WTC11 (cell line): ENCODE data around the gene ZNF579. TPM values are rescaled to one million over a fixed set of nuclear protein-coding genes. Genes with fewer than 3 reads are reported as not detected.
"Not testable (repeated sequence)": the region's sequence is repeated elsewhere in the genome, so short reads cannot be mapped to it uniquely, and the experiment has no call there.

ENCODE experiments used
- ATAC-seq: fragments of 200-7000 bp; cut with Tn5 transposase; 2 replicates; pipeline ENCODE4 v1.10.0; 2021; ENCODE audit warnings: mild to moderate bottlenecking, moderate library complexity
- CTCF ChIA-PET: fragments of 300-600 bp; sonication (Branson Sonifier 250); formaldehyde crosslinking; loops from one replicate; lab custom pipeline; 2021; ENCODE audit warnings: antibody characterized with exemption; lab: Charles Lee
- POLR2A ChIA-PET: fragments of 350-600 bp; sonication (Branson Sonifier 250); formaldehyde crosslinking; loops from one replicate; lab custom pipeline; 2021; ENCODE audit warnings: antibody characterized with exemption; lab: Charles Lee
- DNase-seq: peaks from one replicate; pipeline ENCODE4 v3.0.0; 2021; ENCODE audit warnings: low spot score
- H3K27ac Mint-ChIP-seq: 2 replicates; pipeline ENCODE4 v1.8.0; 2021; ENCODE audit warnings: mixed read lengths
- H3K27me3 Mint-ChIP-seq: 2 replicates; pipeline ENCODE4 v1.8.0; 2021; ENCODE audit warnings: low read depth, mild to moderate bottlenecking, moderate library complexity, mixed read lengths
- H3K36me3 Mint-ChIP-seq: 2 replicates; pipeline ENCODE4 v1.8.0; 2021; ENCODE audit warnings: mixed read lengths
- H3K4me1 Mint-ChIP-seq: 2 replicates; pipeline ENCODE4 v1.8.0; 2022; ENCODE audit warnings: mixed read lengths
- H3K4me3 Mint-ChIP-seq: 2 replicates; pipeline ENCODE4 v1.8.0; 2021; ENCODE audit warnings: mild to moderate bottlenecking, moderate library complexity, mixed read lengths
- H3K9me3 Mint-ChIP-seq: 2 replicates; pipeline ENCODE4 v1.8.0; 2021; ENCODE audit warnings: mixed read lengths
- E2F5 ChIP-seq: sonication (generic); formaldehyde crosslinking; IDR thresholded peaks from 2 replicates; pipeline ENCODE4 v1.8.1; 2022; ENCODE audit warnings: mild to moderate bottlenecking, moderate library complexity, missing genetic modification reagents
- GABPB1 ChIP-seq: sonication (generic); formaldehyde crosslinking; IDR thresholded peaks from 2 replicates; pipeline ENCODE4 v1.8.1; 2023; ENCODE audit warnings: mild to moderate bottlenecking, missing genetic modification reagents
- IRF1 ChIP-seq: sonication (generic); formaldehyde crosslinking; IDR thresholded peaks from 2 replicates; pipeline ENCODE4 v1.8.0; 2023; ENCODE audit warnings: missing genetic modification reagents
- NR2C2 ChIP-seq: sonication (generic); formaldehyde crosslinking; IDR thresholded peaks from 2 replicates; pipeline ENCODE4 v1.8.0; 2022; ENCODE audit warnings: mild to moderate bottlenecking, missing genetic modification reagents
- PRDM15 ChIP-seq: sonication (generic); formaldehyde crosslinking; IDR thresholded peaks from 2 replicates; pipeline ENCODE4 v1.8.0; 2022; ENCODE audit warnings: missing genetic modification reagents
- SP1 ChIP-seq: sonication (generic); formaldehyde crosslinking; conservative IDR thresholded peaks from 2 replicates; pipeline ENCODE4 v1.8.1; 2022; ENCODE audit warnings: missing genetic modification reagents
- USF1 ChIP-seq: sonication (generic); formaldehyde crosslinking; IDR thresholded peaks from 2 replicates; pipeline ENCODE4 v1.8.0; 2022; ENCODE audit warnings: mild to moderate bottlenecking, missing genetic modification reagents
- ZBTB21 ChIP-seq: sonication (generic); formaldehyde crosslinking; IDR thresholded peaks from 2 replicates; pipeline ENCODE4 v1.8.1; 2023; ENCODE audit warnings: mild to moderate bottlenecking, missing genetic modification reagents, borderline replicate concordance
- ZNF121 ChIP-seq: sonication (generic); formaldehyde crosslinking; IDR thresholded peaks from 2 replicates; pipeline ENCODE4 v1.8.0; 2023; ENCODE audit warnings: missing genetic modification reagents
- ZNF423 ChIP-seq: fragments of 250-450 bp; sonication (Bioruptor Pico); IDR thresholded peaks from 2 replicates; pipeline ENCODE4 v2.1.2; 2022; ENCODE audit warnings: mild to moderate bottlenecking, moderate library complexity
- total RNA-seq: library from RNA; stranded (reverse); gene quantifications from 3 replicates; pipeline ENCODE4 v1.2.3, GENCODE V29; 2021
- TF ChIP-seq, protein P1 (sequence below): sonication (generic); formaldehyde crosslinking; IDR thresholded peaks from 2 replicates; pipeline ENCODE4 v1.8.1; 2022; ENCODE audit warnings: low read depth, mild to moderate bottlenecking, moderate library complexity, missing genetic modification reagents, borderline replicate concordance
- TF ChIP-seq, protein P2 (sequence below): sonication (generic); formaldehyde crosslinking; IDR thresholded peaks from 2 replicates; pipeline ENCODE4 v1.8.0; 2022; ENCODE audit warnings: mild to moderate bottlenecking, missing genetic modification reagents

The ZNF579 gene
- total RNA-seq, 1 experiment from 2014 or later = 30.0 TPM

- DNase-seq = no peak
- CTCF ChIA-PET = interaction anchor here (1.0 to 1.7 kb wide), 3 partner anchors 21 to 439 kb away, joined by 3 to 6 read pairs (median 5); no protein-coding TSS in a partner anchor
These were observed 4.2 kb upstream of the ZNF579 start for GRCh38 chr19:55584871-55585270.

DNA sequence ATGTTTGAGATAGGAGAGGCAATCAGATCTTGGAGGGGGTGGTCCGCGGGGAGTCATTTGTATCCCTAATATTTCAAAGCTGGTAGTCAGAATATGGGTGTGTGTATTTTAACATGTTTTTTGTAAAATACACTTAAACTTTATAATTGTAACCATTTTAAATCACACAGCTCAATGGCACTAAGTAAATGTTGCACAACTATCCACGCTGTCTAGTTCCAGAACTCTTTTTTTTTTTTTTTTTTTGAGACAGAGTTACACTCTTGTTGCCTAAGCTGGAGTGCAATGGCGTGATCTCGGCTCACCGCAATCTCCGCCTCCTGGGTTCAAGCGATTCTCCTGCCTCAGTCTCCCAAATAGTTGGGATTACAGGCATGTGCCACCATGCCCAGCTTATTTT is 3.2 kb upstream of the ZNF579 start:
- ATAC-seq, H3K4me3 Mint-ChIP-seq, H3K36me3 Mint-ChIP-seq, H3K27ac Mint-ChIP-seq, DNase-seq, H3K9me3 Mint-ChIP-seq: not testable (repeated sequence)
- ChIA-PET POLR2A (interaction anchor here (0.6 kb wide), 1 partner anchor 88 kb away, joined by 3 read pairs; no protein-coding TSS in a partner anchor), CTCF (interaction anchor here (0.6 to 1.7 kb wide), 5 partner anchors 22 to 1920 kb away, joined by 3 to 6 read pairs (median 4); no protein-coding TSS in a partner anchor)
- H3K4me1 Mint-ChIP-seq = peaks cover 20% of the 10 kb centered on the region
- H3K27me3 Mint-ChIP-seq = peaks cover 24% of the 10 kb centered on the region

More at GRCh38 chr19:55584871-55585270, 4.2 kb upstream of the ZNF579 start:
- POLR2A ChIA-PET = interaction anchor here (1.2 kb wide), 1 partner anchor 35 kb away, joined by 5 read pairs; no protein-coding TSS in a partner anchor
- no peaks in the 10 kb centered on the region for H3K9me3 Mint-ChIP-seq
- H3K36me3 Mint-ChIP-seq = no peaks in the 10 kb centered on the region; the same call in 1 of the 2 replicates
- no peak overlapping the region for H3K27ac Mint-ChIP-seq
- H3K4me3 Mint-ChIP-seq = peak overlapping the region; percentile 75
- ATAC-seq = no peak
- no peak for TF ChIP-seq ZNF423 (CRISPR knock-in tag)
- TF ChIP-seq, protein P1, sequence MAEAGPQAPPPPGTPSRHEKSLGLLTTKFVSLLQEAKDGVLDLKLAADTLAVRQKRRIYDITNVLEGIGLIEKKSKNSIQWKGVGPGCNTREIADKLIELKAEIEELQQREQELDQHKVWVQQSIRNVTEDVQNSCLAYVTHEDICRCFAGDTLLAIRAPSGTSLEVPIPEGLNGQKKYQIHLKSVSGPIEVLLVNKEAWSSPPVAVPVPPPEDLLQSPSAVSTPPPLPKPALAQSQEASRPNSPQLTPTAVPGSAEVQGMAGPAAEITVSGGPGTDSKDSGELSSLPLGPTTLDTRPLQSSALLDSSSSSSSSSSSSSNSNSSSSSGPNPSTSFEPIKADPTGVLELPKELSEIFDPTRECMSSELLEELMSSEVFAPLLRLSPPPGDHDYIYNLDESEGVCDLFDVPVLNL (CRISPR knock-in tag) = no peak
- TF ChIP-seq ZNF121 (CRISPR knock-in tag) = peak; percentile 94
- H3K27me3 Mint-ChIP-seq = peaks cover 28% of the 10 kb centered on the region
- peaks cover 21% of the 10 kb centered on the region for H3K4me1 Mint-ChIP-seq

DNA sequence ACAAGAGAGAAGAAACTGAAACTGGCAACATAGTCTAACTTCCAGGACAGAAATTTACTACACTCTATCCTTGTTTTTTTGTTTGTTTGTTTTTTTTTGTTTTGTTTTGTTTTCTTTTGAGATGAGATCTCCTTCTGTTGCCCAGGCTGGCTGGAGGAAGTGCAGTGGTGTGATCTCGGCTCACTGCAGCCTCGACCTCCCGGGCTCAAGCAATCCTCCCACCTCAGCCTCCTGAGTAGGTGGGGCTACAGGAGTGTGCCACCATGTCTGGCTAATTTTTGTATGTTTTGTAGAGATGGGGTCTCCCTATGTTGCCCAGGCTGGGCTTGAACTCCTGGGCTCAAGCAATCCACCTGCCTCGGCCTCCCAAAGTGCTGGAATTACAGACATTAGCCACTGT is 1.6 kb upstream of the ZNF579 start:
- DNase-seq, H3K27ac Mint-ChIP-seq, POLR2A ChIA-PET, H3K4me3 Mint-ChIP-seq, ATAC-seq, H3K36me3 Mint-ChIP-seq, H3K9me3 Mint-ChIP-seq: not testable (repeated sequence)
- CTCF ChIA-PET = interaction anchor here (1.5 kb wide), 1 partner anchor 114 kb away, joined by 5 read pairs; no protein-coding TSS in a partner anchor
- H3K4me1 Mint-ChIP-seq = peaks cover 18% of the 10 kb centered on the region
- peaks cover 24% of the 10 kb centered on the region for H3K27me3 Mint-ChIP-seq

DNA sequence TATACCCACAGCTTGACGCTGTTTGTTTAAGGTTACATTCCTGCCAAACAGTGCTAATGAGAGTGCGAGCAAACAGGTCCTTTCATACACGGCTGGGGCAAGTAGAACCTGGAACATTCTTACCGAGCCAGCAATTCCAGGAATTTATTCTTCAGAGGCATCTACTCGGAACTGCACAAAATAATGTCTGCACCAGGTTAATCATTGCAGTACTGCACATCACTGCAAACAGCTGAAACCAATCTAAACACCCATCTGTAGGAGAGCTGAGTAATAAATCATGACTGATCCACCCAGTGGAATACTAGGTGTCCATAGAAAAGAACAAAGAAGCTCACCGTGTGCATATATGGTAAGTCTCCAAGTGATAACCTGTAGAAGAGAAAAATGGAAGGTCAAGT is 1.2 kb upstream of the ZNF579 start:
- ATAC-seq (no peak), DNase-seq (no peak)
- POLR2A ChIA-PET = interaction anchor here (1.1 to 1.2 kb wide), 2 partner anchors 17 to 43 kb away, joined by 3 to 7 read pairs; partner anchors contain the start of genes FIZ1 and ZNF784
- no peak overlapping the region for H3K27ac Mint-ChIP-seq
- H3K27me3 Mint-ChIP-seq = peaks cover 24% of the 10 kb centered on the region
- peaks cover 16% of the 10 kb centered on the region for H3K4me1 Mint-ChIP-seq
- CTCF ChIA-PET = interaction anchor here (0.5 to 2.0 kb wide), 4 partner anchors 24 to 436 kb away, joined by 5 to 20 read pairs (median 9); partner anchors contain the start of gene ZNF865
- H3K36me3 Mint-ChIP-seq = peaks cover 7% of the 10 kb centered on the region
- TF ChIP-seq GABPB1 (no peak), NR2C2 (CRISPR knock-in tag) (no peak), SP1 (CRISPR knock-in tag) (no peak), ZBTB21 (no peak), IRF1 (CRISPR knock-in tag) (no peak), E2F5 (no peak), PRDM15 (no peak), USF1 (CRISPR knock-in tag) (no peak)
- TF ChIP-seq, protein P2, sequence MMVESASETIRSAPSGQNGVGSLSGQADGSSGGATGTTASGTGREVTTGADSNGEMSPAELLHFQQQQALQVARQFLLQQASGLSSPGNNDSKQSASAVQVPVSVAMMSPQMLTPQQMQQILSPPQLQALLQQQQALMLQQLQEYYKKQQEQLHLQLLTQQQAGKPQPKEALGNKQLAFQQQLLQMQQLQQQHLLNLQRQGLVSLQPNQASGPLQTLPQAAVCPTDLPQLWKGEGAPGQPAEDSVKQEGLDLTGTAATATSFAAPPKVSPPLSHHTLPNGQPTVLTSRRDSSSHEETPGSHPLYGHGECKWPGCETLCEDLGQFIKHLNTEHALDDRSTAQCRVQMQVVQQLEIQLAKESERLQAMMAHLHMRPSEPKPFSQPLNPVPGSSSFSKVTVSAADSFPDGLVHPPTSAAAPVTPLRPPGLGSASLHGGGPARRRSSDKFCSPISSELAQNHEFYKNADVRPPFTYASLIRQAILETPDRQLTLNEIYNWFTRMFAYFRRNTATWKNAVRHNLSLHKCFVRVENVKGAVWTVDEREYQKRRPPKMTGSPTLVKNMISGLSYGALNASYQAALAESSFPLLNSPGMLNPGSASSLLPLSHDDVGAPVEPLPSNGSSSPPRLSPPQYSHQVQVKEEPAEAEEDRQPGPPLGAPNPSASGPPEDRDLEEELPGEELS = no peak
- H3K9me3 Mint-ChIP-seq = no peaks in the 10 kb centered on the region
- H3K4me3 Mint-ChIP-seq = no peak overlapping the region
